Measurements from ENCODE around the gene HTR4. TPM values are rescaled to one million over a fixed set of nuclear protein-coding genes. Genes with fewer than 3 reads are reported as not detected.

The HTR4 gene
- total RNA-seq, 1 experiment from 2014 or later = not detected

DNA sequence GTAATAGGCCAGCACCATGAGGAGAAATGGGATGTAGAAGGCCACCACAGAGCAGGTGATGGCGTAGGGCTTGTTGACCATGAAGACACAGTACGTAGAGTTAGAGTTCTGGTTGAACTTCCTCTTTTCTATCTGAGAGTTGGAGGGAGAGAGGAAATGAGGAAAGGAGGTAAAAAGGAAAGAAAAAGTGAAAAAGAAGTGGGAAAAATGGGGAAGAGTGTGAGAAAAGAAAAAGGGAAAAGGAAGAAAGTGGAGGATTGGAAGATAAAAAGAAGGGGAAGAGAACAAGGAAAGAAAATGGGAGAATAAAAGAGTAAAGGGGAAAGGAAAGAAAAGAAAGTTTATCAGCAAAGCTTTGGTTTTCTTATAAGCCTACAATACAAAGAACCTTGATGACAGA is 144.4 kb downstream of the HTR4 start:
- CTCF ChIA-PET = no interaction called here
- Histone ChIP-seq H3K4me3 (ENCODE audit: low read depth, low read length, poor library complexity, severe bottlenecking) (no peak overlapping the region), H3K27me3 (replicated peaks; ENCODE audit: insufficient read depth, low read depth, low read length, poor library complexity) (peaks cover 4% of the 10 kb centered on the region), H3K4me1 (ENCODE audit: insufficient read depth, low read length, poor library complexity, severe bottlenecking) (no peaks in the 10 kb centered on the region), H3K27ac (ENCODE audit: low read depth, low read length, poor library complexity, severe bottlenecking) (no peak overlapping the region), H3K9me3 (ENCODE audit: low read depth, low read length, poor library complexity, severe bottlenecking) (no peaks in the 10 kb centered on the region), H3K36me3 (ENCODE audit: insufficient read depth, low read length, poor library complexity, severe bottlenecking) (no peaks in the 10 kb centered on the region)
- no TSS peak for BruUV-seq (replicated peaks)
- intact Hi-C loops (cut with micrococcal nuclease; ENCODE audit: unreplicated experiment) = no loop called here
- DNase-seq (ENCODE audit: low spot score) = no peak
- TF ChIP-seq, protein P1, sequence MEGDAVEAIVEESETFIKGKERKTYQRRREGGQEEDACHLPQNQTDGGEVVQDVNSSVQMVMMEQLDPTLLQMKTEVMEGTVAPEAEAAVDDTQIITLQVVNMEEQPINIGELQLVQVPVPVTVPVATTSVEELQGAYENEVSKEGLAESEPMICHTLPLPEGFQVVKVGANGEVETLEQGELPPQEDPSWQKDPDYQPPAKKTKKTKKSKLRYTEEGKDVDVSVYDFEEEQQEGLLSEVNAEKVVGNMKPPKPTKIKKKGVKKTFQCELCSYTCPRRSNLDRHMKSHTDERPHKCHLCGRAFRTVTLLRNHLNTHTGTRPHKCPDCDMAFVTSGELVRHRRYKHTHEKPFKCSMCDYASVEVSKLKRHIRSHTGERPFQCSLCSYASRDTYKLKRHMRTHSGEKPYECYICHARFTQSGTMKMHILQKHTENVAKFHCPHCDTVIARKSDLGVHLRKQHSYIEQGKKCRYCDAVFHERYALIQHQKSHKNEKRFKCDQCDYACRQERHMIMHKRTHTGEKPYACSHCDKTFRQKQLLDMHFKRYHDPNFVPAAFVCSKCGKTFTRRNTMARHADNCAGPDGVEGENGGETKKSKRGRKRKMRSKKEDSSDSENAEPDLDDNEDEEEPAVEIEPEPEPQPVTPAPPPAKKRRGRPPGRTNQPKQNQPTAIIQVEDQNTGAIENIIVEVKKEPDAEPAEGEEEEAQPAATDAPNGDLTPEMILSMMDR (conservative IDR thresholded peaks at IDR 0.05; ENCODE audit: low read depth, low read length) = no peak
- no peak for TF ChIP-seq EZH2 (IDR thresholded peaks at IDR 0.05; ENCODE audit: borderline replicate concordance, low read depth, low read length, poor library complexity, severe bottlenecking)
- POLR2A ChIA-PET (ENCODE audit: low non-redundant PET) = no interaction called here

- TF ChIP-seq EZH2 (IDR thresholded peaks at IDR 0.05; ENCODE audit: borderline replicate concordance, low read depth, low read length, poor library complexity, severe bottlenecking) = no peak
- TF ChIP-seq, protein P1 (conservative IDR thresholded peaks at IDR 0.05; ENCODE audit: low read depth, low read length) = no peak
- no peaks in the 10 kb centered on the region for H3K4me1 ChIP-seq (ENCODE audit: insufficient read depth, low read length, poor library complexity, severe bottlenecking)
- no peaks in the 10 kb centered on the region for H3K9me3 ChIP-seq (ENCODE audit: low read depth, low read length, poor library complexity, severe bottlenecking)
- H3K4me3 ChIP-seq (ENCODE audit: low read depth, low read length, poor library complexity, severe bottlenecking) = no peak overlapping the region
- ChIA-PET CTCF (no interaction called here), POLR2A (ENCODE audit: low non-redundant PET) (no interaction called here)
- intact Hi-C loops (cut with micrococcal nuclease; ENCODE audit: unreplicated experiment) = no loop called here
- H3K36me3 ChIP-seq (ENCODE audit: insufficient read depth, low read length, poor library complexity, severe bottlenecking) = no peaks in the 10 kb centered on the region
- DNase-seq (ENCODE audit: low spot score) = no peak
- no TSS peak for BruUV-seq (replicated peaks)
- H3K27me3 ChIP-seq (replicated peaks; ENCODE audit: insufficient read depth, low read depth, low read length, poor library complexity) = peaks cover 4% of the 10 kb centered on the region
- H3K27ac ChIP-seq (ENCODE audit: low read depth, low read length, poor library complexity, severe bottlenecking) = no peak overlapping the region
These were observed 146.7 kb downstream of the HTR4 start for GRCh38 chr5:148507648-148508047.

DNA sequence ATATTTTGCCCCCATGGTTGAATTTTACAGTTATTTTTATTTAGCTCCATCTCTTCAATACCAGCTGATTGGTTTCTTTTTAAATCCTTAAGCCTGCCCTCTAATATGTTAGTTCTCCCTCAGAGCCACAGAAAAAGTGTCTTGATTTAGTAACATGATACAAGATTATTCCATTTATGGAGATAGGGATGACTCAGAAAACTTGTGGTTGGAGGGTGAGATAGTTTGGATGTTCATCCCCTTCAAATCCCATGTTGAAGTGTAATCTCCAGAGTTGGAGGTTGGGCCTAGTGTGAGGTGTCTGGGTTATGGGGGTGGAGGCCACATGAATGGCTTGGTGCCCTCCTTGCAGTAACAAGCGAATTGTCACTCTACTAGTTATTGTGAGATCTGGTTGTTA is 154.9 kb downstream of the HTR4 start:
- H3K4me3 ChIP-seq (ENCODE audit: low read depth, low read length, poor library complexity, severe bottlenecking) = no peak overlapping the region
- H3K9me3 ChIP-seq (ENCODE audit: low read depth, low read length, poor library complexity, severe bottlenecking) = no peaks in the 10 kb centered on the region
- H3K27ac ChIP-seq (ENCODE audit: low read depth, low read length, poor library complexity, severe bottlenecking) = no peak overlapping the region
- CTCF ChIA-PET = no interaction called here
- H3K27me3 ChIP-seq (replicated peaks; ENCODE audit: insufficient read depth, low read depth, low read length, poor library complexity) = peaks cover 60% of the 10 kb centered on the region
- DNase-seq (ENCODE audit: low spot score) = no peak
- no peak for TF ChIP-seq EZH2 (IDR thresholded peaks at IDR 0.05; ENCODE audit: borderline replicate concordance, low read depth, low read length, poor library complexity, severe bottlenecking)
- TF ChIP-seq, protein P1 (conservative IDR thresholded peaks at IDR 0.05; ENCODE audit: low read depth, low read length) = no peak
- H3K4me1 ChIP-seq (ENCODE audit: insufficient read depth, low read length, poor library complexity, severe bottlenecking) = no peaks in the 10 kb centered on the region
- BruUV-seq (replicated peaks) = no TSS peak
- POLR2A ChIA-PET (ENCODE audit: low non-redundant PET) = no interaction called here
- H3K36me3 ChIP-seq (ENCODE audit: insufficient read depth, low read length, poor library complexity, severe bottlenecking) = no peaks in the 10 kb centered on the region
- intact Hi-C loops (cut with micrococcal nuclease; ENCODE audit: unreplicated experiment) = no loop called here
